ENCODE data around the gene HAUS5. TPM values are rescaled to one million over a fixed set of nuclear protein-coding genes. Genes with fewer than 3 reads are reported as not detected.
"Not testable (repeated sequence)": the region's sequence is repeated elsewhere in the genome, so short reads cannot be mapped to it uniquely, and the experiment has no call there.

HAUS5 gene
- 10 to 100 TPM in 9 of 10 donors, 1 to 10 TPM in 1; 10.0 to 14.5 (median 12.3) TPM for polyA plus RNA-seq (ENCODE audit: insufficient read length in 10 of 10)
- long read RNA-seq, donor 1, partial matches to known transcripts, result 0 of 4 reads
- long read RNA-seq, donor 1, other reads (novel, unspliced or antisense), result 0 of 4 reads
- long read RNA-seq, donor 2, result 0 reads
- long read RNA-seq, donor 3, result 0 reads
- long read RNA-seq, donor 4, partial matches to known transcripts, result 0 of 2 reads
- long read RNA-seq, donor 4, other reads (novel, unspliced or antisense), result 0 of 2 reads
- long read RNA-seq, donor 5, partial matches to known transcripts, result 5 of 5 reads
- long read RNA-seq, donor 5, other reads (novel, unspliced or antisense), result 0 of 5 reads
- long read RNA-seq, donor 6, full-length matches to known transcripts, result 2 of 2 reads
- long read RNA-seq, donor 6, partial matches to known transcripts, result 0 of 2 reads
- long read RNA-seq, donor 6, other reads (novel, unspliced or antisense), result 0 of 2 reads
- long read RNA-seq, donor 7, full-length matches to known transcripts, result 3 of 3 reads
- long read RNA-seq, donor 7, partial matches to known transcripts, result 0 of 3 reads
- long read RNA-seq, donor 7, other reads (novel, unspliced or antisense), result 0 of 3 reads
- long read RNA-seq, donor 8, partial matches to known transcripts, result 0 of 2 reads
- long read RNA-seq, donor 8, other reads (novel, unspliced or antisense), result 0 of 2 reads
- long read RNA-seq, donor 9, result 0 reads

- peak; percentile 91 to 98 (median 97) for DNase-seq
These were observed at the start of gene HAUS5 for GRCh38 chr19:35612559-35613321. Gene HAUS5 (plus strand): TSS chr19:35612735. CDS start chr19:35612795, 60 bp downstream.

GRCh38 chr19:35562776-35563175 lies 49.8 kb upstream of the HAUS5 start:
- no peak for DNase-seq

- DNase-seq, result no peak
These were observed 49.2 kb upstream of the HAUS5 start, which contains the start of gene ATP4A for GRCh38 chr19:35563207-35563829. Gene ATP4A (minus strand): TSS chr19:35563658. CDS start chr19:35563629, 29 bp downstream.

GRCh38 chr19:35565016-35565856 lies 47.3 kb upstream of the HAUS5 start:
- no peak for DNase-seq

GRCh38 chr19:35566738-35567137 lies 45.8 kb upstream of the HAUS5 start:
- DNase-seq, result no peak

- DNase-seq, result no peak
These were observed 43.2 kb upstream of the HAUS5 start for GRCh38 chr19:35569281-35569781.

GRCh38 chr19:35571406-35571965 lies 41.0 kb upstream of the HAUS5 start:
- no peak for DNase-seq

- DNase-seq, result no peak
These were observed 34.6 kb upstream of the HAUS5 start for GRCh38 chr19:35577918-35578317.

- no peak for DNase-seq
These were observed 33.8 kb upstream of the HAUS5 start for GRCh38 chr19:35578707-35579106.

GRCh38 chr19:35582760-35583159 lies 29.8 kb upstream of the HAUS5 start:
- DNase-seq, result no peak

- no peak for DNase-seq
These were observed 26.7 kb upstream of the HAUS5 start, which contains the start of gene PMIS2 for GRCh38 chr19:35585848-35586247. Gene PMIS2 (plus strand): TSS chr19:35586173. CDS start chr19:35586260, 87 bp downstream.

- no peak for DNase-seq
These were observed 25.2 kb upstream of the HAUS5 start for GRCh38 chr19:35587321-35587720.

- no peak for DNase-seq
These were observed 21.7 kb upstream of the HAUS5 start for GRCh38 chr19:35590875-35591274.

- DNase-seq, result peak in 2 of 3 donors; percentile 16 to 58
These were observed 20.3 kb upstream of the HAUS5 start for GRCh38 chr19:35592226-35592625.

- DNase-seq, result not testable (repeated sequence)
These were observed 17.5 kb upstream of the HAUS5 start for GRCh38 chr19:35595026-35595425.

GRCh38 chr19:35595928-35596327 lies 16.6 kb upstream of the HAUS5 start:
- DNase-seq, result no peak

- no peak for DNase-seq
These were observed 16.1 kb upstream of the HAUS5 start for GRCh38 chr19:35596366-35596999.

GRCh38 chr19:35601971-35602370 lies 10.6 kb upstream of the HAUS5 start:
- no peak for DNase-seq

- DNase-seq, result not testable (repeated sequence)
These were observed 8.1 kb upstream of the HAUS5 start for GRCh38 chr19:35604436-35604835.

Data from muscle of back (tissue), 13 donors.